HG03558 (cell line): Measurements from ENCODE around the gene NFKBIA.
"Not testable (repeated sequence)": the region's sequence is repeated elsewhere in the genome, so short reads cannot be mapped to it uniquely, and the experiment has no call there.

Experiments used
- ATAC-seq: cut with Tn5 transposase; IDR thresholded peaks from one replicate; pipeline ENCODE4 v1.9.1; 2021; ENCODE audit warnings: moderate number of reproducible peaks; ENCODE audit not compliant: unreplicated experiment; ENCODE audit errors: extremely low read depth

Gene NFKBIA, protein sequence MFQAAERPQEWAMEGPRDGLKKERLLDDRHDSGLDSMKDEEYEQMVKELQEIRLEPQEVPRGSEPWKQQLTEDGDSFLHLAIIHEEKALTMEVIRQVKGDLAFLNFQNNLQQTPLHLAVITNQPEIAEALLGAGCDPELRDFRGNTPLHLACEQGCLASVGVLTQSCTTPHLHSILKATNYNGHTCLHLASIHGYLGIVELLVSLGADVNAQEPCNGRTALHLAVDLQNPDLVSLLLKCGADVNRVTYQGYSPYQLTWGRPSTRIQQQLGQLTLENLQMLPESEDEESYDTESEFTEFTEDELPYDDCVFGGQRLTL

DNA sequence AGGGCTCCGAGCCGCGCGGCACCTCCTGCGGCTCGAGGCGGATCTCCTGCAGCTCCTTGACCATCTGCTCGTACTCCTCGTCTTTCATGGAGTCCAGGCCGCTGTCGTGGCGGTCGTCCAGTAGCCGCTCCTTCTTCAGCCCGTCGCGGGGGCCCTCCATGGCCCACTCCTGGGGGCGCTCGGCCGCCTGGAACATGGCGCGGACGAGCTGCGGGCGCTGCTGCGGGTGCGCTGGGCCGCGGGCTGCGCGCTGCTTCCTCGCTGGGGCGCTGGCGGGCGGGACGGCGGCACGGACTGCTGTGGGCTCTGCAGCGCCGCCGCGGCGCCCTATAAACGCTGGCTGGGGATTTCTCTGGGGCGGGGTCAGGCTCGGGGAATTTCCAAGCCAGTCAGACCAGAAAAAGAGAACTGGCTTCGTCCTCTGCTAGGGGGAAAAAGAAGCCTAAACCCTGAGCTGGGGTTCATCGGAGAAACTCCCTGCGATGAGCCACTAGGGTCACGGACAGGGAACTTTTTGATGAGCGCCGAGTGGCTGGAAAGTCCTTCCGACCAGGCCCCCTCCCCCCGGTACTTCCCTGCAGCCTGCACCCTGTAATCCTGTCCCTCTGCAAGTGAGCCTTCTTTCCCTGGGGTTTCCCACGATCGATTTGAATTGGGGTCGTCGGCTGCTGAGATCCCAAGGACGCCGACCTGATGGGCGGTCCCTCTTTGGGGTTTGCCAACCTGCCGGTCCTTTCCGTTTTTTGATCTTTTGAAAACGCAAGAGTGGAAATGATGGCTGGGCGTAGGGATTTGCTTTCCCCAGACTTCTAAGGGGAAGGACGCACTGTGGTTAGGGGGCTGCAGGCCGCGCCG, at the start of gene NFKBIA:
Gene NFKBIA, minus strand, starts transcription at position 301 of the 855 bp plus-strand sequence. Its CDS starts 105 bp downstream, at position 196.
- ATAC-seq: peak; percentile 41

GRCh38 chr14:35446450-35446849, 41.9 kb upstream of the NFKBIA start:
- no peak for ATAC-seq

- ATAC-seq: no peak
Observed at GRCh38 chr14:35444104-35444503, 39.6 kb upstream of the NFKBIA start.

- ATAC-seq: no peak
Observed at GRCh38 chr14:35441160-35441559, 36.6 kb upstream of the NFKBIA start.

- ATAC-seq: no peak
Observed at GRCh38 chr14:35438910-35439713, 34.6 kb upstream of the NFKBIA start.

DNA sequence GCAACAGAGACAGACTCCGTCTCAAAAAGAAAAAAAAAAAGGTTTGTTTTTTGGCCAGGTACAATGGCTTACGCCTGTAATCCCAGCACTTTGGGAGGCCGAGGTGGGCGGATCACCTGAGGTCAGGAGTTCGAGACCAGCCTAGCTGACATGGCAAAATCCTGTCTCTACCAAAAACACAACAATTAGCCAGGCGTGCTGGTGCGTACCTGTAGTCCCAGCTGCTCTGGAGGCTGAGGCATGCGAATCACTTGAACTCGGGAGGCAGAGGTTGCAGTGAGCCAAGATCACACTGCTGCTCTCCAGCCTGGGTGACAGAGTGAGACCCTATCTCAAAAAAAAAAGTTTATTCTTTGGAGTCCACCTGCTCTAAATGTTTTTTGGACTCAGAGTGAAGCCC, 33.9 kb upstream of the NFKBIA start:
- ATAC-seq: not testable (repeated sequence)

DNA sequence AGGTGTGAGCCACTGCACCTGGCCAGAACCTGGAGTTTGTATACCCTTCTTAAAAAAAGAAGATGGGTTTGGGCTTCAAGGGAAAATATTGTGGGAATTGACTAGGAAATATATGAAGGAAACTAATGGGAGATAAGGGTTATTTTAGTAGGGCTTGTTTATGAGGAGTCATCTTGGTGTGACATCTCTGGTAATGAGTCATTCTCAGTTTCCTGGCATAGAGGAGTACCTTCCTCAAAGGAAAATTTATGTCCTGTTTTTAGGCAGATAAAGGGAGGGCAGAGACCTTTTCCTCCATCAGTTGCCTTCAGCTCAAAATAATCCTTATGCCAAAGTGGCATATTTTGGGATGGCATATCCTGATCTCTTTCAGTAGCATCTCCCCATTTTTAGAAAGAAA, 30.6 kb upstream of the NFKBIA start:
- ATAC-seq: no peak

GRCh38 chr14:35433826-35434225, 29.3 kb upstream of the NFKBIA start:
- no peak for ATAC-seq

- ATAC-seq: no peak
Observed at GRCh38 chr14:35430459-35431199, 26.1 kb upstream of the NFKBIA start.

- ATAC-seq: no peak
Observed at GRCh38 chr14:35429951-35430350, 25.4 kb upstream of the NFKBIA start.

DNA sequence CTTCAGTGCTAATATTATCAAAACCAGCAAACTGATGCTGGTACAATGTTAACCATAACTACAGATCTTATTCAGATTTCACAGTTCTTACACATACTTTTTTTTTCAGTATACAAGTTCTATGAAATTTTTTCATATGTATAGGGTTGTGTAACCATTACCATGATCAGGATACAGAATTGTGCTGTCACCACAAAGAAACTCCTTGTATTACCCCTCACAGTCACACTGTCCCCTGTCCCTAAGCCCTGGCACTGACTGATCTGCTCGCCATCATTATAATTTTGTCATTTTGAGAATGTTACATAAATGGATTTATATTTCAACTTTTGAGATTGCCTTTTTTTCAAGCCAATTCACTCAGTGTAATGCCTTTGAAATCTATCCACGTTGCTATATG, 21.3 kb upstream of the NFKBIA start:
- ATAC-seq: no peak

GRCh38 chr14:35423621-35424020, 19.1 kb upstream of the NFKBIA start:
- no peak for ATAC-seq

DNA sequence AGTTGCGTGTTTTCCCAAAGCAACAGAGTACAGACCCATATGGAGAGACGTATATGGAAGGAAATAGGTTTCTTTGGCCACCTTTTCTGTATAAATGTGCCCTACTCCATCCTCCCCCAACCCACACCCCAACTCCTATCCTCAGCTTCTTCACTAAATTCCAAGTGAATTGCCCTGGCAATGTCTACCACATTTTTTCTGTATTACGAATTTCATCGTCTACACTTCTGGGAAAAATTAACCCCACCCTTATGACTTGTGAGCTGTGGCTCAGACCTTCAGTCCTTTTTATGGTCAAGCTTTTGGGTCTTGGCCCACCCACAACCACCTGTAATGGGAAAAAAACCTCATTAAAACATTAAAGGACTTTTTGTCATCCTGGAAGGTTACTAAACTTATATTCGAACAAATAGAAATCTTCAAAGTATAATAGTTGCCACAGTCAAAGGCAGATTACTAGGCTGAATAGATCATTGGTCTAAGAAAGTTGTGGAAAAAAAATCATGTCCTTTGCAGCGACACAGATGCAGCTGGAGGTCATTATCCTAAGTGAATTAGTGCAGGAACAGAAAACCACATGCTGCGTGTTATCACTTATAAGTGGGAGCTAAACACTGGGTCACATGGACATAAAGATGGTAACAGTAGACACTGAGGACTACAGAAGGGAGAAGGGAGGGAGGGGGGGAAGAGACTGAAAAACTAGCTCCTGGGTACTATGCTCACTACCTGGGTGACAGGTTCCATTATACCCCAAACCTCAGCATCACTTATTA, 15.7 kb upstream of the NFKBIA start:
- no peak for ATAC-seq

GRCh38 chr14:35419429-35419841, 14.9 kb upstream of the NFKBIA start:
- no peak for ATAC-seq

GRCh38 chr14:35418093-35418492, 13.5 kb upstream of the NFKBIA start:
- no peak for ATAC-seq

DNA sequence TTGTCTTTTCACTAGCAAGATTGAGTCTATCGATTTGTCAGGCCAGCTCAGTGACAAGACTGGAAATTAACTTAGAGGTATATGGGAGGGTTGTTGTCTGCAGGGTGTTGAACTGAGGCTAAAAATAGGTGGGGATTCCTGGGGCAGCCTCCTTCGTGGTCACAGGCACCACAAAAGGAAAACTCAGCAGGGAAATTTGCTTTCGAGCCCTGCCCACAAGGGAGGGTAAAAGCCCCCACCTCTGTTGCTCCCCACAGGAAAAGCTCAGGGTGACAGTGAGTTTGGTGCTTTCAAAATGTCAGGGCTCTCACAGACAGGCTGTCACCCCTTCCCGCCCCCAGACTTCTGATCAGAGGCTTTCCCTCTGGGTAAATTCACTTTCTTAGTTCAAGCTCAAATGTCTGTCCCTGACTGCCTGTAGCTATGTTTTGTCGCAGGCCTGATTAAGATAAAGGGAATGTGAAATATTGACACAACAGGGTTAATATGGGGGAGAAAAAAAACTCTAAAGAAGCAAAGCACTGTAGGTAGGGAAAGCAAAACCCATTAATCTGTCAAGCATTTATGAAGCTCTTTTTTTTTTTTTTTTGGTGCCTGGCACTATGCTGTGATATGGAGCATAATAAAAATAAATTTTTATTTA, 11.7 kb upstream of the NFKBIA start:
- ATAC-seq: peak; percentile 21

DNA sequence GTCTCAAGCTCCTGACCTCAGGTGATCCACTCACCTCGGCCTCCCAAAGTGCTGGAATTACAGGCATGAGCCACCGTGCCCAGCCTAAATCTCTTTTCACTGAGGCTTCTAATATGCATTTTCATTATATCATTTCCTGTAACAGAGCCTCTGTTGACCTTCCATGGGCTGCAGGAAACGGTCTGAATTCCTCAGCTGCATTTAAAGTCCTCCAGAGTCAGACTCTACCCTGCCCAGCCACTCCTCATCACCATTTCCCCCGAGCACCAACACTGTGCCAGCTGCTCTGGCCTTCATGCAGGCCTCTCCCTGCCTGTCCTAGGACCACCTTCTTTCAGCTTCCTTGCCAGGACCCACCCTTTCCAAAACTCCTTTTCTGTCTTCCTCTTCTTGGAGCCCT, 9.8 kb upstream of the NFKBIA start:
- ATAC-seq: no peak

- ATAC-seq: no peak
Observed at GRCh38 chr14:35412272-35413056, 7.9 kb upstream of the NFKBIA start.
